CD4-positive, alpha-beta T cell (primary cell): ENCODE results near the gene SH3RF3. TPM values are rescaled to one million over a fixed set of nuclear protein-coding genes. Genes with fewer than 3 reads are reported as not detected.

ENCODE experiments used
- ATAC-seq: fragments of 200-7000 bp; cut with Tn5 transposase; one replicate; pipeline ENCODE4 v1.10.0; 2022; ENCODE audit warnings: mild to moderate bottlenecking; ENCODE audit not compliant: poor library complexity
- CTCF ChIA-PET: fragments of 350-600 bp; sonication (Branson Sonifier 250); formaldehyde crosslinking; loops from one replicate; lab custom pipeline; 2021; ENCODE audit warnings: antibody characterized with exemption, inconsistent platforms; lab: Charles Lee
- POLR2A ChIA-PET: fragments of 350-600 bp; sonication (Branson Sonifier 250); formaldehyde crosslinking; loops from one replicate; lab custom pipeline; 2021; ENCODE audit warnings: antibody characterized with exemption, inconsistent platforms; lab: Charles Lee
- DNase-seq, 14 experiments: peaks; one replicate each; pipeline ENCODE4 v3.0.0-alpha.2; 2013 to 2020; ENCODE audit warnings: mixed read lengths in 2 of 14
- H3K27ac ChIP-seq, 2 donors: one replicate each; pipeline versions ENCODE4 v1.5.1 to v1.7.0; 2013; ENCODE audit warnings: low read length in 2 of 2, low read depth in 1 of 2, mild to moderate bottlenecking in 1 of 2
- H3K27me3 ChIP-seq, 2 experiments: 1 replicate in 1 of 2; 2 replicates in 1 of 2; pipeline versions ENCODE4 v1.6.1 to v1.7.0; 2013; ENCODE audit warnings: low read length in 2 of 2, control low read depth in 1 of 2, mild to moderate bottlenecking in 1 of 2, moderate library complexity in 1 of 2; ENCODE audit not compliant: insufficient read depth in 2 of 2, control insufficient read depth in 1 of 2
- H3K36me3 ChIP-seq: one replicate; pipeline ENCODE4 v1.6.1; 2013; ENCODE audit warnings: low read length, control low read depth; ENCODE audit not compliant: insufficient read depth
- H3K4me1 ChIP-seq: one replicate; pipeline ENCODE4 v1.6.1; 2013; ENCODE audit warnings: low read length, control low read depth; ENCODE audit not compliant: insufficient read depth
- H3K4me3 ChIP-seq: one replicate; pipeline ENCODE4 v1.5.1; 2013; ENCODE audit warnings: mild to moderate bottlenecking, low read length, moderate library complexity
- H3K9me3 ChIP-seq, 2 experiments: 1 replicate in 1 of 2; 2 replicates in 1 of 2; pipeline versions ENCODE4 v1.6.1 to v1.7.0; 2013; ENCODE audit warnings: low read length in 2 of 2, mild to moderate bottlenecking in 2 of 2, control low read depth in 1 of 2, moderate library complexity in 1 of 2; ENCODE audit not compliant: control insufficient read depth in 1 of 2, insufficient read depth in 1 of 2
- H3K27ac Mint-ChIP-seq: one replicate; pipeline ENCODE4 v1.8.0; 2020; ENCODE audit warnings: mixed read lengths
- H3K27me3 Mint-ChIP-seq: one replicate; pipeline ENCODE4 v1.8.0; 2021; ENCODE audit warnings: mixed read lengths
- H3K36me3 Mint-ChIP-seq: one replicate; pipeline ENCODE4 v1.8.0; 2021; ENCODE audit warnings: low read depth, mixed read lengths
- H3K4me1 Mint-ChIP-seq: one replicate; pipeline ENCODE4 v1.8.0; 2021; ENCODE audit warnings: low read depth, mixed read lengths
- H3K4me3 Mint-ChIP-seq: one replicate; pipeline ENCODE4 v1.8.0; 2020; ENCODE audit warnings: mild to moderate bottlenecking, mixed read lengths
- H3K9me3 Mint-ChIP-seq: one replicate; pipeline ENCODE4 v1.8.0; 2020; ENCODE audit warnings: mixed read lengths
- intact Hi-C, 2 experiments: fragments of 100-400 bp; cut with DNase I in 1 of 2; cut with micrococcal nuclease in 1 of 2; formaldehyde crosslinking; loops; one replicate each; pipeline versions ENCODE4 v1.15.1 to v1.9.0; 2023 to 2025; cut with DNase I, micrococcal nuclease
- total RNA-seq, 174 experiments: library from RNA in 2 of 174; stranded (reverse) in 2 of 174; gene quantifications; one replicate each; pipeline ENCODE4 v1.2.3 and lab custom pipeline; 2021 to 2026
- TF ChIP-seq, protein P1 (sequence below): fragments of 200-600 bp; IDR thresholded peaks from one replicate; pipeline ENCODE4 v1.8.0; 2022; ENCODE audit warnings: antibody characterized with exemption, mild to moderate bottlenecking

The SH3RF3 gene
- total RNA-seq, 2 experiments from 2014 or later = 5.2 to 5.9 TPM

DNA sequence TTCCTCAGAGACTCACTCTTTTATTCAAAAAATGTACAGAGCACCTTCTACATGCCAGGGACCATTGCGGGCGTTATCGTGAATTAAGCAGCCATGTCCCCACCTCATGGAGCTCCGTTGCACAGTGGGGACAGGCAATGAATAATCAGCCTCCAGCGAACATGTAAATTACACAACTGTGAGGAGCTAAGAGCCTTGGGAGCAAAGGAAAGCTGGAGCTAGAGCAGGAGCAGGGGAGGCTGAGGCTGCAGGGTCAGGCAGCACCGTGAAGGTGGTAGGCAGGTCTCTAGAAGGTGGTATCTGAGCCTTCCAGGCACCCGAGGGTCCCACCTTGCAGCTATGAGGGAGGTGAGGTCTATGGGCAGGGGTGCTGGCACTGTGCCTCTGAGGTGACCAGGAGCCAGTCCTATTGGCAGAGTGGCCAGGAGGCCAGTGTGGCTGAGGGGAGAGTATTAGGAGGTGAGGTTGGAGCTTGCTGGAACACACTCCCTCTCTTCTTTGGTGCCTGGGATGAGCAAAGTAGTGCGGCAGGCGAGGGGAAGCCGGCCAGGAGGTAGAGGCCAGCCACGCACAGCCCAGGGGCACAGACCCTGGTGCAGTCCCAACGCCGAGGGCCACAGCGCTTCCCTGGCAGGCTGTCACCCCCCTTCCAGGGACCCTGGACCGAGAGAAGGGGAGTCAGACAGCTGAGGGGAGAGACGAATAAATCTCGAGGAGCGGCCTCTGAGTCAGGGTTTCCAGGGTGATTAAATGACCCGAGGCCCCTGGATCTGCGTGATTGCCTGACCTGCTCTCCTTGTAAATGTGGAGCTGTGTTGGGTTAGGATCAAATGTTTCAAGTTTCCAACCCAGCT is 317.5 kb downstream of the SH3RF3 start:
- ATAC-seq = no peak
- Mint-ChIP-seq H3K4me3 (no peak overlapping the region), H3K9me3 (peaks cover 12% of the 10 kb centered on the region), H3K36me3 (peaks cover 54% of the 10 kb centered on the region), H3K27me3 (no peaks in the 10 kb centered on the region), H3K4me1 (no peaks in the 10 kb centered on the region), H3K27ac (no peak overlapping the region)
- Histone ChIP-seq H3K27me3 (no peaks in the 10 kb centered on the region), H3K27ac (no peak overlapping the region), H3K4me3 (no peak overlapping the region), H3K4me1 (no peaks in the 10 kb centered on the region), H3K36me3 (no peaks in the 10 kb centered on the region), H3K9me3 (peaks cover 15 to 21% of the 10 kb centered on the region in 2 experiments)
- intact Hi-C loops = no loop called here
- DNase-seq = no peak
- ChIA-PET POLR2A (no interaction called here), CTCF (no interaction called here)
- TF ChIP-seq, protein P1, sequence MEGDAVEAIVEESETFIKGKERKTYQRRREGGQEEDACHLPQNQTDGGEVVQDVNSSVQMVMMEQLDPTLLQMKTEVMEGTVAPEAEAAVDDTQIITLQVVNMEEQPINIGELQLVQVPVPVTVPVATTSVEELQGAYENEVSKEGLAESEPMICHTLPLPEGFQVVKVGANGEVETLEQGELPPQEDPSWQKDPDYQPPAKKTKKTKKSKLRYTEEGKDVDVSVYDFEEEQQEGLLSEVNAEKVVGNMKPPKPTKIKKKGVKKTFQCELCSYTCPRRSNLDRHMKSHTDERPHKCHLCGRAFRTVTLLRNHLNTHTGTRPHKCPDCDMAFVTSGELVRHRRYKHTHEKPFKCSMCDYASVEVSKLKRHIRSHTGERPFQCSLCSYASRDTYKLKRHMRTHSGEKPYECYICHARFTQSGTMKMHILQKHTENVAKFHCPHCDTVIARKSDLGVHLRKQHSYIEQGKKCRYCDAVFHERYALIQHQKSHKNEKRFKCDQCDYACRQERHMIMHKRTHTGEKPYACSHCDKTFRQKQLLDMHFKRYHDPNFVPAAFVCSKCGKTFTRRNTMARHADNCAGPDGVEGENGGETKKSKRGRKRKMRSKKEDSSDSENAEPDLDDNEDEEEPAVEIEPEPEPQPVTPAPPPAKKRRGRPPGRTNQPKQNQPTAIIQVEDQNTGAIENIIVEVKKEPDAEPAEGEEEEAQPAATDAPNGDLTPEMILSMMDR = no peak

DNA sequence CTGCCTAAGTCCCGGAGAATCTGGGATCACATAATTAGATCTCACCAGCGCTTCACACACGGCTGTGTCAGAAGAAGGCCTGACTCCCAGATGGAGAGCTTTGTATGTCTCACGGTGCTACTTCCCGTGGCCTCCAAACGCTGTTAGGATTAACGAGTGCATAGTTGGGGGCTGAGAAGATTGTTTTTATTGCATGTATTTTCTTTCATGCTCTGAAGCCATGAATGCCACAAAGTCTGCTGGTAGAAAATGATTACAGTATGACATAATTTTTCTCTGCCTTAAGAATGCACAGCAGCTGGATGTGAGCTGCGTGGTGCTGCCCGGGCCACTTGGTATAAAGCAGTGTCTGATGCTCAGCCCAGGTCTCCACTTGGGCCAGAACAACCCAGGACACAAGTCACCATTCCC is 318.3 kb downstream of the SH3RF3 start:
- Mint-ChIP-seq H3K36me3 (peaks cover 55% of the 10 kb centered on the region), H3K27ac (no peak overlapping the region)
- TF ChIP-seq, protein P1 = no peak

DNA sequence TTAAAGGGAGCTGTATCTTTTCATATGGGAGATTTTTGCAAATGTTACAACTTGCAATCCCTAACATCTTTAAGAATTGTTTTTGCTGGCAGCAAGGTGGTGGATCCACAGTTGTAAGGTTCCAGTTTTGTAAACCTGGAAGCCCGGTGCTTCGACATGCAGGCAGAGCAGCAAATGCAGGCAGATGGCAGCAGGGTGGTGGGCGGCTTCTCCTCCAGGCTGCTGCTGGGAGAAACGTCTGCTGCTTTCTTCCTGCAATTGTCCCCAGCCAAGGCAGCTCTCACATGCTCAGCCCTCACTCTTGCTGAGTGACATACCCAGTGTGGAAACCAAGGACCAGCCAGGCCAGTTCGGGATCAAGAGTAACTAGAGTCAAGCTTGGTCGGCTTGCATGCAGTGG is 318.8 kb downstream of the SH3RF3 start:
- Histone ChIP-seq H3K27ac (no peak overlapping the region), H3K4me3 (no peak overlapping the region), H3K4me1 (no peaks in the 10 kb centered on the region), H3K9me3 (peaks cover 10 to 16% of the 10 kb centered on the region in 2 experiments), H3K27me3 (no peaks in the 10 kb centered on the region), H3K36me3 (no peaks in the 10 kb centered on the region)
- CTCF ChIA-PET = no interaction called here
- TF ChIP-seq, protein P1 = no peak
- no peak for ATAC-seq
- intact Hi-C loops = no loop called here
- DNase-seq = no peak
- Mint-ChIP-seq H3K36me3 (peaks cover 51% of the 10 kb centered on the region), H3K27me3 (no peaks in the 10 kb centered on the region), H3K4me1 (no peaks in the 10 kb centered on the region), H3K27ac (no peak overlapping the region), H3K4me3 (no peak overlapping the region), H3K9me3 (peaks cover 5% of the 10 kb centered on the region)
- POLR2A ChIA-PET = no interaction called here

More for the DNA sequence above, 318.3 kb downstream of the SH3RF3 start:
- H3K4me3 Mint-ChIP-seq = no peak overlapping the region
- no peaks in the 10 kb centered on the region for H3K27me3 ChIP-seq
- intact Hi-C loops = no loop called here
- CTCF ChIA-PET = no interaction called here
- no peaks in the 10 kb centered on the region for H3K4me1 Mint-ChIP-seq
- H3K4me3 ChIP-seq = no peak overlapping the region
- DNase-seq (no peak), ATAC-seq (no peak)
- no peaks in the 10 kb centered on the region for H3K4me1 ChIP-seq
- peaks cover 10% of the 10 kb centered on the region for H3K9me3 Mint-ChIP-seq
- no peak overlapping the region for H3K27ac ChIP-seq
- peaks cover 10 to 19% of the 10 kb centered on the region in 2 experiments for H3K9me3 ChIP-seq
- no peaks in the 10 kb centered on the region for H3K27me3 Mint-ChIP-seq
- H3K36me3 ChIP-seq = no peaks in the 10 kb centered on the region
- POLR2A ChIA-PET = no interaction called here
